ENCODE measurements around the gene TYMS.

DNA sequence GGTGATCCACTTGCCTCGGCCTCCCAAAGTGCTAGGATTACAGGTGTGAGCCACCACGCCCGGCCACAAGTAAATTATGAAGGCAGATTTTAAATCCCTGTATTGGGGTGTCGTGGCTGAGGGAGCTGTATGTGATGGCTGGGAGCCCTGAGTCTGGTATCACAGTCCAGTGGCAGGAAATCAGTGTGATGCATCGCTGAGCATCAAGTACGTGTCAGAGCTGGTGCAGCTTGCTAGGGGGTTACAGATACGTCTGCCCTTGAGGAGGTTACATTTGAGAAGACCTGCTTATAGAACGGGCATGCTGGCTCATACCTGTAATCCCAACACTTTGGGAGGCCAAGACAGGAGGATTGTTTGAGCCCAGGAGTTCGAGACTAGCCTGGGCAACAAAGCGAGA is 50.6 kb downstream of the TYMS start:
- TF ChIP-seq, protein P1, sequence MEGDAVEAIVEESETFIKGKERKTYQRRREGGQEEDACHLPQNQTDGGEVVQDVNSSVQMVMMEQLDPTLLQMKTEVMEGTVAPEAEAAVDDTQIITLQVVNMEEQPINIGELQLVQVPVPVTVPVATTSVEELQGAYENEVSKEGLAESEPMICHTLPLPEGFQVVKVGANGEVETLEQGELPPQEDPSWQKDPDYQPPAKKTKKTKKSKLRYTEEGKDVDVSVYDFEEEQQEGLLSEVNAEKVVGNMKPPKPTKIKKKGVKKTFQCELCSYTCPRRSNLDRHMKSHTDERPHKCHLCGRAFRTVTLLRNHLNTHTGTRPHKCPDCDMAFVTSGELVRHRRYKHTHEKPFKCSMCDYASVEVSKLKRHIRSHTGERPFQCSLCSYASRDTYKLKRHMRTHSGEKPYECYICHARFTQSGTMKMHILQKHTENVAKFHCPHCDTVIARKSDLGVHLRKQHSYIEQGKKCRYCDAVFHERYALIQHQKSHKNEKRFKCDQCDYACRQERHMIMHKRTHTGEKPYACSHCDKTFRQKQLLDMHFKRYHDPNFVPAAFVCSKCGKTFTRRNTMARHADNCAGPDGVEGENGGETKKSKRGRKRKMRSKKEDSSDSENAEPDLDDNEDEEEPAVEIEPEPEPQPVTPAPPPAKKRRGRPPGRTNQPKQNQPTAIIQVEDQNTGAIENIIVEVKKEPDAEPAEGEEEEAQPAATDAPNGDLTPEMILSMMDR (IDR thresholded peaks at IDR 0.05; ENCODE audit: low read depth, low read length), result no peak
- TF ChIP-seq EZH2phosphoT487 (IDR thresholded peaks at IDR 0.05; ENCODE audit: low read depth), result no peak

All from OCI-LY3 (cell line).